Measurements from ENCODE around the gene HNRNPL. TPM values are rescaled to one million over a fixed set of nuclear protein-coding genes. Genes with fewer than 3 reads are reported as not detected.
"Not testable (repeated sequence)": the region's sequence is repeated elsewhere in the genome, so short reads cannot be mapped to it uniquely, and the experiment has no call there.

Gene HNRNPL
- total RNA-seq, 1 experiment from 2014 or later: 642 TPM

DNA sequence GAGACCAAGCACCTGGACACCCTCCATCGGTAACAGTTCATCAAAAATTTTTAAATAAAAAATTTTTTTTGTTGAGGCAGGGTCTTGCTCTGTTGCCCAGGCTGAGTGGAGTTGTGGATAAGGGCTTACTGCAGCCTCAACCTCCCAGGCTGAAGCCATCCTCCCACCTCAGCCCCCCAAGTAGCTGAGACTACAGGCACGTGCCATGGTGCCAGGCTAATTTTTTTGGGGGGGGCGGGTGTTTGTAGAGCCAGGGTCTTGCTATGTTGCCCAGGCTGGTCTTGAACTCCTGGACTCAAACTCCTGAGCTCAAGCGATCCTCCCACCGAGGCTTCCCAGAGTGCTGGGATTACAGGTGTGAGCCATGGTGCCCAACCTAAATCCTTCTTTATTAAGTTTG lies 56.1 kb downstream of the HNRNPL start:
- no TSS peak for BruUV-seq (replicated peaks)
- CTCF ChIA-PET: no interaction called here

DNA sequence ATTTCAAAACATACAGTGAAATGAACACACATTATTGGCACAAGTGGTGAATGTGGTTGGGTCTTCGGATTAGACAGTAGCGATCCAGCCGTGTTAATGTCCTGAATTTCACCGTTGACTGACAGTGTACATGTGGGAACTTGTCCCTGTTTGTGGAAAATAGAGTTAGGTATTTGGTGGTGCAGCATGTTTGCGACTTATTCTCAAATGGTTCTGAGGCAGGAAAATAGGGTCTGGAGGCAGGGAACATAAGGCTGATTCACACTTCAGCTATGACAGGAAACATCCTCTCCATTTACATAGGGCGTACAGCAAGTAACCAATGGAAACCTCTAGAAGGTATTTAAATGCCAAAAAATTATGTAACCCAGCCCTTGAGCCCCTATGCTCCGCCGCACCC lies 56.6 kb downstream of the HNRNPL start:
- ChIA-PET POLR2A (ENCODE audit: low non-redundant PET) (no interaction called here), CTCF (no interaction called here)
- BruUV-seq (replicated peaks): no TSS peak
- no peaks in the 10 kb centered on the region for H3K27me3 ChIP-seq (replicated peaks; ENCODE audit: insufficient read depth, low read depth, low read length, poor library complexity)
- H3K36me3 ChIP-seq (ENCODE audit: insufficient read depth, low read length, poor library complexity, severe bottlenecking): no peaks in the 10 kb centered on the region
- intact Hi-C loops (cut with micrococcal nuclease; ENCODE audit: unreplicated experiment): no loop called here
- peaks cover 9% of the 10 kb centered on the region for H3K4me1 ChIP-seq (ENCODE audit: insufficient read depth, low read length, poor library complexity, severe bottlenecking)
- peak; percentile 26 for DNase-seq (ENCODE audit: low spot score)
- TF ChIP-seq EZH2 (IDR thresholded peaks at IDR 0.05; ENCODE audit: borderline replicate concordance, low read depth, low read length, poor library complexity, severe bottlenecking): no peak
- TF ChIP-seq, protein P1, sequence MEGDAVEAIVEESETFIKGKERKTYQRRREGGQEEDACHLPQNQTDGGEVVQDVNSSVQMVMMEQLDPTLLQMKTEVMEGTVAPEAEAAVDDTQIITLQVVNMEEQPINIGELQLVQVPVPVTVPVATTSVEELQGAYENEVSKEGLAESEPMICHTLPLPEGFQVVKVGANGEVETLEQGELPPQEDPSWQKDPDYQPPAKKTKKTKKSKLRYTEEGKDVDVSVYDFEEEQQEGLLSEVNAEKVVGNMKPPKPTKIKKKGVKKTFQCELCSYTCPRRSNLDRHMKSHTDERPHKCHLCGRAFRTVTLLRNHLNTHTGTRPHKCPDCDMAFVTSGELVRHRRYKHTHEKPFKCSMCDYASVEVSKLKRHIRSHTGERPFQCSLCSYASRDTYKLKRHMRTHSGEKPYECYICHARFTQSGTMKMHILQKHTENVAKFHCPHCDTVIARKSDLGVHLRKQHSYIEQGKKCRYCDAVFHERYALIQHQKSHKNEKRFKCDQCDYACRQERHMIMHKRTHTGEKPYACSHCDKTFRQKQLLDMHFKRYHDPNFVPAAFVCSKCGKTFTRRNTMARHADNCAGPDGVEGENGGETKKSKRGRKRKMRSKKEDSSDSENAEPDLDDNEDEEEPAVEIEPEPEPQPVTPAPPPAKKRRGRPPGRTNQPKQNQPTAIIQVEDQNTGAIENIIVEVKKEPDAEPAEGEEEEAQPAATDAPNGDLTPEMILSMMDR (conservative IDR thresholded peaks at IDR 0.05; ENCODE audit: low read depth, low read length): no peak
- H3K4me3 ChIP-seq (ENCODE audit: low read depth, low read length, poor library complexity, severe bottlenecking): no peak overlapping the region
- H3K9me3 ChIP-seq (ENCODE audit: low read depth, low read length, poor library complexity, severe bottlenecking): no peaks in the 10 kb centered on the region
- peak overlapping the region; percentile 14 for H3K27ac ChIP-seq (ENCODE audit: low read depth, low read length, poor library complexity, severe bottlenecking)

More for the DNA sequence above, 56.1 kb downstream of the HNRNPL start:
- H3K27ac ChIP-seq (ENCODE audit: low read depth, low read length, poor library complexity, severe bottlenecking): no peak overlapping the region
- H3K9me3 ChIP-seq (ENCODE audit: low read depth, low read length, poor library complexity, severe bottlenecking): no peaks in the 10 kb centered on the region
- TF ChIP-seq EZH2 (IDR thresholded peaks at IDR 0.05; ENCODE audit: borderline replicate concordance, low read depth, low read length, poor library complexity, severe bottlenecking): no peak
- H3K36me3 ChIP-seq (ENCODE audit: insufficient read depth, low read length, poor library complexity, severe bottlenecking): no peaks in the 10 kb centered on the region
- POLR2A ChIA-PET (ENCODE audit: low non-redundant PET): no interaction called here
- no peak for DNase-seq (ENCODE audit: low spot score)
- no peaks in the 10 kb centered on the region for H3K27me3 ChIP-seq (replicated peaks; ENCODE audit: insufficient read depth, low read depth, low read length, poor library complexity)
- intact Hi-C loops (cut with micrococcal nuclease; ENCODE audit: unreplicated experiment): no loop called here
- peaks cover 9% of the 10 kb centered on the region for H3K4me1 ChIP-seq (ENCODE audit: insufficient read depth, low read length, poor library complexity, severe bottlenecking)
- H3K4me3 ChIP-seq (ENCODE audit: low read depth, low read length, poor library complexity, severe bottlenecking): no peak overlapping the region

DNA sequence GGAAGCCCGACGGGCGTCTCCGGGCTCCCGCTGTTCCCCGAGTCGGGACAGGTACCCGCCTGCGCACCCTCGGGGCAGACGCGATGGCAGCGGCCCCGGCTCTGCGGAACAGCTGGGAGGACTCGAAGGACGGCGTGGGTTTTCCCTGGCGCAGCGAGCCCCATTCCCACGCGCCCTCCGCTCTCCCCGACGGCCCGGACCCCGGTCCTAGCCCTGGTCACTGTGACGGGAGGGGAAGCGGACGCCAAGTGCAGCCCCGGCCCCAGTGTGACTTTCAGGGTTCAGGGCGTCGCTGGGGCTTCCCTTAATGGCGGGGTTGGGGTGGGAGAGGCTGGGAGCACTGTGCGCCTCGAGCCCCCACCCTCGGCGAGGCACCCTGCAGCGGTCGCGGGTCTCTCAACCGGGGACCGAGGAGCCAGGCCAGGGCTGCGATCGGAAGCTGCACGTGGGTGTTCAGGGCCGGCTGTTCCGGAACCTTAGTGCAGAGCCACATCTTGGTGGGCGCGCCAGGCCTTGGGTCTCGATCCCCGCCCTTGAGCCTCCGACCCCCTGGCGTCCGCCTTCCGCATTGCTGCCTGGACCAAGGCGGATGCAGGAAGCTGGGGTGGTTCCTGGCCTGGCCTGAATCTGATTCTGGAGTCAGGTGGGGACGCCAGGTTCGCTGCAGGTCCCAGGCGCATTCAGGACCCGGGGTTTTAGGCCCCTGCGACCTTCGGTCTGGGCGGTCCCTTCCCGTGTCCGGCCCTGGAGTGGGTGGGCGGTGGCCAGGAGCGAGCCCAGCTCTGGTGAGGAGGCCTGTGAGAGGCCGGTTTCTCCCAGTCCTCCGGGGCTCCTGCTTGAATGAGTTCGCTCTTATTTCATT lies 57.3 kb downstream of the HNRNPL start:
- BruUV-seq (replicated peaks): no TSS peak
- Histone ChIP-seq H3K4me1 (ENCODE audit: insufficient read depth, low read length, poor library complexity, severe bottlenecking) (peaks cover 9% of the 10 kb centered on the region), H3K27me3 (replicated peaks; ENCODE audit: insufficient read depth, low read depth, low read length, poor library complexity) (no peaks in the 10 kb centered on the region), H3K27ac (ENCODE audit: low read depth, low read length, poor library complexity, severe bottlenecking) (peak overlapping the region; percentile 14), H3K9me3 (ENCODE audit: low read depth, low read length, poor library complexity, severe bottlenecking) (no peaks in the 10 kb centered on the region), H3K36me3 (ENCODE audit: insufficient read depth, low read length, poor library complexity, severe bottlenecking) (no peaks in the 10 kb centered on the region), H3K4me3 (ENCODE audit: low read depth, low read length, poor library complexity, severe bottlenecking) (no peak overlapping the region)
- POLR2A ChIA-PET (ENCODE audit: low non-redundant PET): no interaction called here
- TF ChIP-seq EZH2 (IDR thresholded peaks at IDR 0.05; ENCODE audit: borderline replicate concordance, low read depth, low read length, poor library complexity, severe bottlenecking): no peak
- TF ChIP-seq, protein P1 (conservative IDR thresholded peaks at IDR 0.05; ENCODE audit: low read depth, low read length): no peak
- no peak for DNase-seq (ENCODE audit: low spot score)
- intact Hi-C loops (cut with micrococcal nuclease; ENCODE audit: unreplicated experiment): no loop called here
- CTCF ChIA-PET: no interaction called here

DNA sequence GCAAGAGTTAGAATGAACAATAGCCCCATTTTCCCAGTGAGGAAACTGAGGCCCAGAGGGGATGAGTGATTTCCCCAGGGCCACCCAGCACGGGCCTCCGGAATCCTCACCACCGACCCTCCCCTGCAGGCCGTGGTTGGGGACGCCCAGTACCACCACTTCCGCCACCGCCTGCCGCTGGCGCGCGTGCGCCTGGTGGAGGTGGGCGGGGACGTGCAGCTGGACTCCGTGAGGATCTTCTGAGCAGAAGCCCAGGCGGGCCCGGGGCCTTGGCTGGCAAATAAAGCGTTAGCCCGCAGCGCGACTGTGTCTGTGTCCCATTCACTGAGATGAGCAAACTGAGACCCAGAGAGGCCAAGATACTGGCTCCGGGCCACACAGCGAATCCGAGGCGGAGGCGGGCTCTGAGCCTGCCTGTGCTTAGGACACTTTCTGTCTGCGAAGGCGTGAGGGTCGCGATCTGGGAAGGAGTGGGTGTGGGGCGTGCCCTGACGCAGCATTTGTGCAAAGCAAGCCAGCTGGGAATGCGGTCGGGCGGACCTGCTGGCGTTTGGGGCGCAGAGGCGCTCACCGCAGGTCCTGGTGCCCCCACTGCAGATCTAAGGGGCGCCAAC lies 58.2 kb downstream of the HNRNPL start:
- POLR2A ChIA-PET (ENCODE audit: low non-redundant PET); BruUV-seq (replicated peaks); H3K36me3 ChIP-seq (ENCODE audit: insufficient read depth, low read length, poor library complexity, severe bottlenecking); CTCF ChIA-PET; H3K4me3 ChIP-seq (ENCODE audit: low read depth, low read length, poor library complexity, severe bottlenecking); H3K27me3 ChIP-seq (replicated peaks; ENCODE audit: insufficient read depth, low read depth, low read length, poor library complexity); DNase-seq (ENCODE audit: low spot score); H3K27ac ChIP-seq (ENCODE audit: low read depth, low read length, poor library complexity, severe bottlenecking); H3K4me1 ChIP-seq (ENCODE audit: insufficient read depth, low read length, poor library complexity, severe bottlenecking); H3K9me3 ChIP-seq (ENCODE audit: low read depth, low read length, poor library complexity, severe bottlenecking); intact Hi-C loops (cut with micrococcal nuclease; ENCODE audit: unreplicated experiment): not testable (repeated sequence)

DNA sequence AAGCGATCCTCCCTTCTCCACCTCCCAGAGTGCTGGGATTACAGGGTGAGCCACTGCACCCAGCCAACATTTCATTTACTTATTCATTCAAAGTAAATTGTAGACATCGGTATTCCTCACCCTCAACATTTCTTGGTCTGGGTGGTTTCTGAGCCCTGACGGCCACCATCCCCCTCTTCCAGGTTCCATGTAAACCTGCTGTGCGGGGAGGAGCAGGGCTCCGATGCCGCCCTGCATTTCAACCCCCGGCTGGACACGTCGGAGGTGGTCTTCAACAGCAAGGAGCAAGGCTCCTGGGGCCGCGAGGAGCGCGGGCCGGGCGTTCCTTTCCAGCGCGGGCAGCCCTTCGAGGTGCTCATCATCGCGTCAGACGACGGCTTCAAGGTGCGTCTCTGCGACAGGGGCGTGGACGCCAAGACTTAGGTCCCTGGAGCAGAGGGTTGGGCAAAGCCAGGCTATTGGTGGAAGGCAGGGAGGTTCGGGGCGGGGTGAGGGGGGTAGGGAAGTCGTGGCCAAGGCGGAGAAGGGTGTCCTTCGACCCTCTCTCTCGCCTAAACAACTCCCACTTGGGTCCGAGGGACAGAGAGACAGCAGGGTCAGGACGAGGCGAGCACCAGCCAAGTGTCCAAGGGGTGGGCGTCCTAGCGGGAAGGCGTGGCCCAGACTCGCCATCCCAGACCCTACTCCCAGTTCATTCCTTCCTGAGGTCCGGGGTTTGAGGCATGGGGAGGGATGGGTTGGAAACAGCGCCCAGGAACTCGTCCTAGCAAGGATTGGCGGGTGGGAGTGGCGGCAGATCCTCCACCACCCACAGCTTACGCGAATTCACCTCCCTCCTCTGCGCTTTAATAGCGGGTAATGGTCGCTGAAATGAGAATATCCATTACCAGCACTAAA lies 59.0 kb downstream of the HNRNPL start:
- DNase-seq (ENCODE audit: low spot score); intact Hi-C loops (cut with micrococcal nuclease; ENCODE audit: unreplicated experiment); H3K4me1 ChIP-seq (ENCODE audit: insufficient read depth, low read length, poor library complexity, severe bottlenecking); H3K27ac ChIP-seq (ENCODE audit: low read depth, low read length, poor library complexity, severe bottlenecking); BruUV-seq (replicated peaks); POLR2A ChIA-PET (ENCODE audit: low non-redundant PET); H3K36me3 ChIP-seq (ENCODE audit: insufficient read depth, low read length, poor library complexity, severe bottlenecking); H3K27me3 ChIP-seq (replicated peaks; ENCODE audit: insufficient read depth, low read depth, low read length, poor library complexity); H3K9me3 ChIP-seq (ENCODE audit: low read depth, low read length, poor library complexity, severe bottlenecking); CTCF ChIA-PET; H3K4me3 ChIP-seq (ENCODE audit: low read depth, low read length, poor library complexity, severe bottlenecking): not testable (repeated sequence)

All from A673 (cell line).